Measurements from ENCODE around the gene ST8SIA2. TPM values are rescaled to one million over a fixed set of nuclear protein-coding genes. Genes with fewer than 3 reads are reported as not detected.
"Not testable (repeated sequence)": the region's sequence is repeated elsewhere in the genome, so short reads cannot be mapped to it uniquely, and the experiment has no call there.

Gene ST8SIA2
- total RNA-seq, 1 donor from 2014 or later = 3.1 TPM

DNA sequence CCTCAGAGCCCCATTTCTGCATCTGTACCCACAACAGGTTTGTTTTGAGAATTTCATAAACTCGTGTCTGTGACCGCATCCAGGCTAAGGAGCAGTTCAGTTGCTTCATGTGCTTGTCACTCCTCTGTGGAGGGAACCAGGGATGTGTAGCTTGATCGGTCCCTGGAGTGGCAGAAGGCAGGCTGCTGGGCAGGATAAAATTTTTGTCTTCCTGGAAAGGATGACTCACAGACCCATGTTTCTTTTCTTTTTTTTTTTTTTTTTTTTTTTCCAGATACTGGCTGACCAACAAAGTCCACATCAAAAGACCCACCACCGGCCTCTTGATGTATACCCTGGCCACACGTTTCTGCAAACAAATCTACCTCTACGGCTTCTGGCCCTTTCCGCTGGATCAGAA, 70.1 kb downstream of the ST8SIA2 start:
- DNase-seq (ENCODE audit: missing footprints) (no peak), ATAC-seq (no peak)
- intact Hi-C loops (cut with DNase I) = no loop called here

GRCh38 chr15:92466834-92467233, 73.2 kb downstream of the ST8SIA2 start:
- DNase-seq (ENCODE audit: missing footprints) = no peak
- no peak for ATAC-seq
- intact Hi-C loops (cut with DNase I) = no loop called here

DNA sequence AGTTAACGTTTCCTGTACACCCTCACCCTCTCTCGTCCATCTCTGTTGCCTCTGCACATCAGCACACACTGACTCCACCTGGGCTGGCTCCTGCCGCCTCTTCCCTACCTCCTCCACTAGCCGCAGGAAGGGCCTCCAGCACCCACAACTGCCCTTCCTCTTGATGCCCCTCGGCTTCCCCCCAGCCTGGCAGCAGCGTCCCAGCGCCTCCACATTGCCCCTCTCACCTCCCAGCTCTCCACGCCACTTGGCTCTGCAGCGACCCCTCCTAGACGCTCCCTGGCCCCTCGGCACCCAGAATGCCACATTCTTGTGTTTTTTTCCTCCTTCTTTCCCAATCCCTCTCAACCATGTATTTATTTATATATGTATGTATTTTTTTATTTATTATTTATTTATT, 73.6 kb downstream of the ST8SIA2 start:
- intact Hi-C loops (cut with DNase I) = no loop called here
- ATAC-seq = no peak
- DNase-seq (ENCODE audit: missing footprints) = no peak

GRCh38 chr15:92468991-92469390, 75.3 kb downstream of the ST8SIA2 start:
- intact Hi-C loops (cut with DNase I) = no loop called here
- no peak for ATAC-seq
- DNase-seq (ENCODE audit: missing footprints) = no peak

- ATAC-seq = no peak
- intact Hi-C loops (cut with DNase I) = no loop called here
- DNase-seq (ENCODE audit: missing footprints) = no peak
These were observed 77.6 kb downstream of the ST8SIA2 start for GRCh38 chr15:92471288-92471687.

DNA sequence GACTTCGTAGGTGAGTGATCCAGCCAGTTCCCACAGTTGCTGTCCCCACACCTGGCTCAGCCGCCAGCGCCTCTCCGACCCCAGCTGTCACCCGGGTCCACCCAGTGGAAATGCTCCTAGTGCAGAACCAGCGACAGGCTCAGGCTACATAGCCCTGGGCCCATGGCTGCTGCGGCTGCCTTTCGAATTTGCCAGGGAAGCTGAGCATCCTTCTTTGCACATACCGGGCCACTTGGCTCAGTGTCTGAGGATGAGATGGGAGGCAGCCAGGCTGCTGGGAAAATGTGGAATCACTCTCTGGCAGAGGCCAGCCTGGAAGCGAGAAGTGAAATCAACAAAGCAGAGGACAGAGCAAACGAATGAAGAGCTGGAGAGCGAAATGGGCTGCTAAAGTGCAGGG, 80.1 kb downstream of the ST8SIA2 start:
- DNase-seq (ENCODE audit: missing footprints) = no peak
- no peak for ATAC-seq
- intact Hi-C loops (cut with DNase I) = no loop called here

DNA sequence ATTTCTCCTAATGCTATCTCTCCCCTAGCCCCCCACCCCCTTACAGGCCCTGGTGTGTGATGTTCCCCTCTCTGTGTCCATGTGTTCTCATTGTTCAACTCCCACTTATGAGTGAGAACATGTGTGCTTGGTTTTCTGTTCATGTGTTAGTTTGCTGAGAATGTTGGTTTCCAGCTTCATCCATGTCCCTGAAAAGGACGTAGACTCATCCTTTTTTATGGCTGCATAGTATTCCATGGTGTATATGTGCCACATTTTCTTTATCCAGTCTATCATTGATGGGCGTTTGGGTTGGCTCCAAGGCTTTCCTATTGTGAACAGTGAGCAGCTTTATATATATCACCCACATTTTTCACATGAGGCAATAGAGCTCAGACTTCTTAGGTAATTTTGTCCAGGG, 86.0 kb downstream of the ST8SIA2 start:
- ATAC-seq; intact Hi-C loops (cut with DNase I); DNase-seq (ENCODE audit: missing footprints): not testable (repeated sequence)

DNA sequence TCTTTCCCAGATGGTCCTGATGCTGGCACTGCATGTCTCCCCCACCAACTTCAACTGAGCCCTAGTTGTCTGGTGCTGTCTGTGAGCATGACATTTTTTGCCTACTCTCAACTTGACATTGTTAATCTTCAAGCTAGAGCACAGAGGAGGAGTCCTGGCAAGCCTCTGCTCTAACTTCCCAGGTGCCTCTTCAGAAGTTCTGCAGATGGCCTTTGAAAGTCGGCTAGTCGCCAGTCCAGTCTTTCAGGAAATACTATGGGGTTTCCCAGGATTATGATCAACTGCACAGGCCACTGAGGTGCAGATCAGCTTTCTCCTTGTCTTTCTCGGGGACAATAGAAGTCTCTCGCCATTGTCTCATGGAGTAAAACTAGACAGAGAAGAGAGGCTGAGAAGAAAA, 86.7 kb downstream of the ST8SIA2 start:
- DNase-seq (ENCODE audit: missing footprints) (no peak), ATAC-seq (no peak)
- intact Hi-C loops (cut with DNase I) = no loop called here

DNA sequence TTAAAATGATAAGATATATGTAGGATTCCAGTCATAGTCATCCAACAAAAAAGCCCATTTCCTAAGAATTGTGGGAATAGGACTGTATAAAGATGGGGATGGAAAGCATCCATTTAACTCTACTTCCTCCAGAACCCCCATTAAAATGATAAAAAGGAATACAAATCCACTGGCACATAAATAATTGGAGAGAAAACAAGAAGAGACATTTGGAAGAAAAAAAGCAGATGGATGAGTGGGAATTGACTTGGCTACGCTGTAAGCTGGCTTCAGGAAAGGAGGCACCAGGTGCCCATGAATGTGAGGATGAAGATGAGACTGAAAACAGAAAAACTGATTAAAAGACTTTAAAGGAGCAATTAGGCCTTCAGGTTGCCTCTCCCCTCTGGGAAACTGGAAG, 91.8 kb downstream of the ST8SIA2 start:
- intact Hi-C loops (cut with DNase I) = no loop called here
- DNase-seq (ENCODE audit: missing footprints) (no peak), ATAC-seq (no peak)

GRCh38 chr15:92492551-92493115, 99.0 kb downstream of the ST8SIA2 start:
- DNase-seq (ENCODE audit: missing footprints) (no peak), ATAC-seq (no peak)
- intact Hi-C loops (cut with DNase I) = no loop called here

DNA sequence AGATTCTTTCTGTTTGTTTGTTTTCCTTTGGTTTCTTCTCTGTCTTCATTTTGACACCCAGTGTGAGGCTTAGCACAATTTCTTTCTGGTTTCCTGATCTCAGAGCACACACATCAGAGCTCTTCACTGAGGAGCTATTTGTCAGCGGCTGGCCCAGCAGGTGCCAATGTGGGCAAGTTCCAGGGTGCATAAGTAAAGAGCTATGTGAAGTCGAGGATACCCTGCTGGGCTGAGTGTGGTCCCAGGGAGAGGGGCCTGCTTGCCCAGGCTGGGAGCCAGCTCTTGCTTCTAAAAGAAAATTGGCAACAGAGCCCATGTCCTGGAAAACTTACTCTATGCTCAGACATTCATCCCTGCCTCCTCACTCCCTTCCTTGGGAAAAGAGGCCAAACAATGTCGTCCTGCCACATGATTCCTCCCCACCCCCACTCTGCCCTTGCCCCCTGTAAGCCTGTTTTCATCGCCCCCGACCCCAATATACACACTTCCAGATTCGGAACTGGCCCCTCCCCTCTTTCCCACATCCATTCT, 101.2 kb downstream of the ST8SIA2 start:
- intact Hi-C loops (cut with DNase I) = no loop called here
- no peak for ATAC-seq
- DNase-seq (ENCODE audit: missing footprints) = no peak

- ATAC-seq (no peak), DNase-seq (ENCODE audit: missing footprints) (no peak)
- intact Hi-C loops (cut with DNase I) = no loop called here
These were observed 101.8 kb downstream of the ST8SIA2 start for GRCh38 chr15:92495446-92495845.

GRCh38 chr15:92499731-92500530, 106.2 kb downstream of the ST8SIA2 start:
- ATAC-seq (no peak), DNase-seq (ENCODE audit: missing footprints) (no peak)
- intact Hi-C loops (cut with DNase I) = no loop called here

- DNase-seq (ENCODE audit: missing footprints) (no peak), ATAC-seq (no peak)
- intact Hi-C loops (cut with DNase I) = no loop called here
These were observed 108.7 kb downstream of the ST8SIA2 start for GRCh38 chr15:92502336-92502735.

GRCh38 chr15:92502930-92503857, 109.5 kb downstream of the ST8SIA2 start:
- DNase-seq (ENCODE audit: missing footprints) (no peak), ATAC-seq (no peak)
- intact Hi-C loops (cut with DNase I) = no loop called here

GRCh38 chr15:92503889-92504288, 110.2 kb downstream of the ST8SIA2 start:
- intact Hi-C loops (cut with DNase I) = no loop called here
- no peak for ATAC-seq
- DNase-seq (ENCODE audit: missing footprints) = no peak

DNA sequence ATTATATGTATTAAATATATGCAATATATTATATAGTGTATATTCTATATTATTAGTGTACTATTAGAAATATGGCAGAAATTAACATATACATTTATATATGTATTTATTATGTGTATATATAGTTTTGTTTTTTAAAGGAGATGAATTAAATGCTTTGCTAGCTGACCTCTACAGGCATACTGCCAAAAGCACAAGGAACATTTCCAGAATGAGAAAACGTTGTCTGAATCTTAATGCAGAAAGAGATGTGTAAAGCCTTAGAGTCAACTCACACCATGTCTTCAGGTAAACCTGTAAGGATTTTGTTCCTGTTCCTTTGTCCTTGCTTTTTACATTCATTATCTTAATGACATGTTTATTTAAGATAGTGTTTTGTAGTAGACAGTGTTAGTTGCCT, 111.9 kb downstream of the ST8SIA2 start:
- intact Hi-C loops (cut with DNase I) = no loop called here
- ATAC-seq (no peak), DNase-seq (ENCODE audit: missing footprints) (no peak)

DNA sequence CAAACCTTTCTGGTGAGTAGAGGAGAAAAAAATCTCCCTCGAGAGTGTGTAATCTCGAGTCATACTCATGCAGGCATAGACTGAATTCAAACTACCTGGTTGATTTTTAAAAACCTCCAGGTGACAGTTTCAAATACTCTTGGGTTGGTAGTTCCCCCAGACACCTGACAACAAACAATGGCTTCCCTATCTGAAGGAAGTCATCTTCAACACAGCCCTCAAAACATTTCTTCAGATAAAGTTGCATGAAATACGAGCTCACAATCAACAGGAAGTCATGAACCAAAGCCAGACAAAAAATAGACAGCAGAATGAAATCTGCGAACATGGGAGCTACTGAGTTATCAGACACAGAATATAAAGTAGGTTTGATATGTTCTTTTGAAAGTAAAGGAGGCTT, 112.8 kb downstream of the ST8SIA2 start:
- intact Hi-C loops (cut with DNase I) = no loop called here
- ATAC-seq = no peak
- no peak for DNase-seq (ENCODE audit: missing footprints)

GRCh38 chr15:92510163-92510882, 116.6 kb downstream of the ST8SIA2 start:
- intact Hi-C loops (cut with DNase I) = no loop called here
- no peak for DNase-seq (ENCODE audit: missing footprints)
- no peak for ATAC-seq

Data from Right ventricle myocardium inferior (tissue), 1 donor.